Dendritic cell treated with granulocyte-macrophage colony-stimulating factor and Interleukin-4, amounts not matched to agents 40 ng/mL and 50 ng/mL, for 4 days (primary cell): ENCODE data around the gene PEX14.

Experiments used
- H3K27ac Mint-ChIP-seq: one replicate; pipeline ENCODE4 v1.8.0; 2022; ENCODE audit warnings: mild to moderate bottlenecking, mixed read lengths
- H3K27me3 Mint-ChIP-seq: one replicate; pipeline ENCODE4 v1.8.0; 2022; ENCODE audit warnings: mild to moderate bottlenecking, mixed read lengths
- H3K36me3 Mint-ChIP-seq: one replicate; pipeline ENCODE4 v1.8.0; 2022; ENCODE audit warnings: low read depth, mixed read lengths
- H3K4me1 Mint-ChIP-seq: one replicate; pipeline ENCODE4 v1.8.0; 2022; ENCODE audit warnings: low read depth, mixed read lengths
- H3K4me3 Mint-ChIP-seq: one replicate; pipeline ENCODE4 v1.8.0; 2022; ENCODE audit warnings: mild to moderate bottlenecking, moderate library complexity, mixed read lengths
- H3K9me3 Mint-ChIP-seq: one replicate; pipeline ENCODE4 v1.8.0; 2022; ENCODE audit warnings: mixed read lengths
- intact Hi-C: fragments of 100-400 bp; cut with micrococcal nuclease; formaldehyde crosslinking; loops from one replicate; pipeline ENCODE4 v1.15.0; 2022

The PEX14 gene

GRCh38 chr1:10629091-10629815 is 154.5 kb downstream of the PEX14 start:
- H3K27me3 Mint-ChIP-seq, result no peaks in the 10 kb centered on the region
- H3K36me3 Mint-ChIP-seq, result peaks cover 62% of the 10 kb centered on the region
- no peaks in the 10 kb centered on the region for H3K4me1 Mint-ChIP-seq
- no peak overlapping the region for H3K4me3 Mint-ChIP-seq
- H3K9me3 Mint-ChIP-seq, result no peaks in the 10 kb centered on the region
- no peak overlapping the region for H3K27ac Mint-ChIP-seq
- intact Hi-C loops, result no loop called here

- no peaks in the 10 kb centered on the region for H3K4me1 Mint-ChIP-seq
- no peak overlapping the region for H3K4me3 Mint-ChIP-seq
- no peaks in the 10 kb centered on the region for H3K27me3 Mint-ChIP-seq
- H3K9me3 Mint-ChIP-seq, result no peaks in the 10 kb centered on the region
- intact Hi-C loops, result no loop called here
- no peak overlapping the region for H3K27ac Mint-ChIP-seq
- H3K36me3 Mint-ChIP-seq, result peaks cover 54% of the 10 kb centered on the region
These were observed 155.2 kb downstream of the PEX14 start for GRCh38 chr1:10629816-10630571.

- peaks cover 3% of the 10 kb centered on the region for H3K27me3 Mint-ChIP-seq
- no peaks in the 10 kb centered on the region for H3K4me1 Mint-ChIP-seq
- H3K4me3 Mint-ChIP-seq, result no peak overlapping the region
- no peaks in the 10 kb centered on the region for H3K9me3 Mint-ChIP-seq
- H3K27ac Mint-ChIP-seq, result no peak overlapping the region
- peaks cover 51% of the 10 kb centered on the region for H3K36me3 Mint-ChIP-seq
- intact Hi-C loops, result no loop called here
These were observed 155.9 kb downstream of the PEX14 start for GRCh38 chr1:10630661-10631120.

GRCh38 chr1:10631121-10631810 is 156.5 kb downstream of the PEX14 start:
- Mint-ChIP-seq H3K27me3 (peaks cover 8% of the 10 kb centered on the region), H3K36me3 (peaks cover 51% of the 10 kb centered on the region), H3K27ac (peak overlapping the region; percentile 38), H3K4me1 (no peaks in the 10 kb centered on the region), H3K9me3 (no peaks in the 10 kb centered on the region), H3K4me3 (no peak overlapping the region)
- intact Hi-C loops, result no loop called here

- peak overlapping the region; percentile 38 for H3K27ac Mint-ChIP-seq
- no peaks in the 10 kb centered on the region for H3K4me1 Mint-ChIP-seq
- H3K27me3 Mint-ChIP-seq, result peaks cover 11% of the 10 kb centered on the region
- intact Hi-C loops, result no loop called here
- no peak overlapping the region for H3K4me3 Mint-ChIP-seq
- no peaks in the 10 kb centered on the region for H3K9me3 Mint-ChIP-seq
- peaks cover 46% of the 10 kb centered on the region for H3K36me3 Mint-ChIP-seq
These were observed 157.3 kb downstream of the PEX14 start for GRCh38 chr1:10631811-10632593.

DNA sequence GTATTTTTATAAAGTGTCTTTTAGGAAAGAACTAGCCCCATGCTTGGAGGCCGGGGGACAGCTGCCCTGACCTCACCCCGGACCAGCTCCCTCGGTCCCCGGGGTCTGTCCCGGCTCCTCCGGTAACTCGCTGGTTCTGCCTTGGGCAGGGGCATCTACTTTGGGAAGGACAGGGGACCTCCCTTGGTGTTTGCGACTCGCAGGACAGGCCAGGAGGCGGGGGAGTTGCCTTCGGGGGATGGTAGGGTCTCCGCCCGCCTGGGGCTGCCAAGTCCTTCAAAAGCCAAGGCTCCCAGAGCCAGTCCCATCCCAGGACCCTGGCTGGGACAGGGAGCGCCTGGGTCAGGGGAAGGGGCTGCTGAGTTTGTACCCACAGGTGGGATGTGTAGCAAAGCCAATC is 157.9 kb downstream of the PEX14 start:
- Mint-ChIP-seq H3K9me3 (no peaks in the 10 kb centered on the region), H3K4me3 (no peak overlapping the region), H3K36me3 (peaks cover 45% of the 10 kb centered on the region), H3K27me3 (peaks cover 18% of the 10 kb centered on the region), H3K4me1 (no peaks in the 10 kb centered on the region), H3K27ac (no peak overlapping the region)
- intact Hi-C loops, result no loop called here

DNA sequence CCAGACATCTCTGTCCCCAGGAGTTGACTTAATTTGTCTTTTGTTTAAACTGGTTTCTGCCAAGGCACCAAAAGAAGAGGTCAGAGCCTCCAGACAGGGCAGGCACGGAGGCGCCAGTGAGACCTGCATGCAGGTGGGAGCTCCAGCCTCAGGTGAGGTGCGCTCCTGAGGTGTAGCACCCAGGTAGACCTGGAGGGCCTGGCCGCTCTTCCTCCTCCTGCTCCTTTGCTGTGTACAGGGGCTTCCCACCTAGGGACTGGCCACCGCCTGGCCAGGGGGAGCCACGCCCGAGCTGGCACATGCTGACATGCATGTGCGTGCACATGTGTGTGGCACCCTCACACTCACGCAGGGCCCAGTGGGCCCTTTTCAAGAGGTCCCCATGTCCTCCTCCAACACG is 158.7 kb downstream of the PEX14 start:
- Mint-ChIP-seq H3K9me3 (no peaks in the 10 kb centered on the region), H3K4me3 (no peak overlapping the region), H3K4me1 (no peaks in the 10 kb centered on the region), H3K36me3 (peaks cover 45% of the 10 kb centered on the region), H3K27me3 (peaks cover 24% of the 10 kb centered on the region), H3K27ac (no peak overlapping the region)
- intact Hi-C loops, result no loop called here

DNA sequence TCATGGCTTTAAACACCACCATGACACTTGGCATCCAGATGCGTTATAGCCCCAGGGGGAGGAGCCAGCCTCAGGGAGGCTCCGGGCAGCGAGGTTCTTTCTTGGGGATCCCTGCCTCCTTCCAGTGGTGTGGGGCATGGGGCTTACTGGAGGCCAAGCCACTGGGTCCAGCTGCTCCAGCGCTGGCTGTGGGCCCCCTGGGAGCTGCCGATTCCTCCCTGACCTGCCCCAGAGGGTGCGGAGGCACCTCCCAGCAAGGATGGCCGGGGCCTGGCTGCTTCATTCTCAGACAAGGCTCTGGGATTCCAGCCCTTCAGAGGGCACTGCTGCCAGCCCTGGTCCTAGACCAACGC is 159.3 kb downstream of the PEX14 start:
- peaks cover 24% of the 10 kb centered on the region for H3K27me3 Mint-ChIP-seq
- no peaks in the 10 kb centered on the region for H3K9me3 Mint-ChIP-seq
- peaks cover 45% of the 10 kb centered on the region for H3K36me3 Mint-ChIP-seq
- intact Hi-C loops, result no loop called here
- no peak overlapping the region for H3K4me3 Mint-ChIP-seq
- no peaks in the 10 kb centered on the region for H3K4me1 Mint-ChIP-seq
- H3K27ac Mint-ChIP-seq, result no peak overlapping the region

- no peak overlapping the region for H3K4me3 Mint-ChIP-seq
- H3K9me3 Mint-ChIP-seq, result no peaks in the 10 kb centered on the region
- no peak overlapping the region for H3K27ac Mint-ChIP-seq
- peaks cover 28% of the 10 kb centered on the region for H3K27me3 Mint-ChIP-seq
- peaks cover 40% of the 10 kb centered on the region for H3K36me3 Mint-ChIP-seq
- H3K4me1 Mint-ChIP-seq, result no peaks in the 10 kb centered on the region
- intact Hi-C loops, result no loop called here
These were observed 159.8 kb downstream of the PEX14 start for GRCh38 chr1:10634428-10635084.

- intact Hi-C loops, result no loop called here
- peaks cover 32% of the 10 kb centered on the region for H3K36me3 Mint-ChIP-seq
- H3K4me1 Mint-ChIP-seq, result no peaks in the 10 kb centered on the region
These were observed 160.5 kb downstream of the PEX14 start for GRCh38 chr1:10635085-10635896.

DNA sequence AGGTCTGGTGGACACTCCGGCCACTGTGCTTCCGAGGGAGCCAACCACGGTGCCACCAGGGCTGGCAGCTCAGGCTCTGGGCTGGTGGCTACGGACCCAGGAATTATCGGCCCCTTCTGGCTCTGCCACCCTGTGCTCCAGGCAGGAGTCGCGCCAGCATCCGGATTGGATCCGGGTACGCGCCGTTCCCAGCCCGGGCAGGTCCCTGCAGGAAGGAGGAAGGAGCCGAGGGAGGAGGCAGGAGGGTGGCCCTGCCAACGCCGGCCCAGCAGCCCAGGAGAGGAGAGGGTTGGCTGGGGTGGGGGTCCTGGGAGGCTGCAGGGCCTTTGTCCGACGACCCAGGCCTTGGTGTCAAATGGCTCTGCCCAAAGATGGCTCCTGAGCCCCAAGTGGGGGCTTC is 161.2 kb downstream of the PEX14 start:
- Mint-ChIP-seq H3K36me3 (peaks cover 25% of the 10 kb centered on the region), H3K9me3 (no peaks in the 10 kb centered on the region), H3K27ac (no peak overlapping the region), H3K4me3 (no peak overlapping the region), H3K4me1 (no peaks in the 10 kb centered on the region), H3K27me3 (peaks cover 38% of the 10 kb centered on the region)
- intact Hi-C loops, result no loop called here

More at GRCh38 chr1:10635085-10635896, 160.5 kb downstream of the PEX14 start:
- no peak overlapping the region for H3K27ac Mint-ChIP-seq
- peaks cover 34% of the 10 kb centered on the region for H3K27me3 Mint-ChIP-seq
- H3K9me3 Mint-ChIP-seq, result no peaks in the 10 kb centered on the region
- no peak overlapping the region for H3K4me3 Mint-ChIP-seq

DNA sequence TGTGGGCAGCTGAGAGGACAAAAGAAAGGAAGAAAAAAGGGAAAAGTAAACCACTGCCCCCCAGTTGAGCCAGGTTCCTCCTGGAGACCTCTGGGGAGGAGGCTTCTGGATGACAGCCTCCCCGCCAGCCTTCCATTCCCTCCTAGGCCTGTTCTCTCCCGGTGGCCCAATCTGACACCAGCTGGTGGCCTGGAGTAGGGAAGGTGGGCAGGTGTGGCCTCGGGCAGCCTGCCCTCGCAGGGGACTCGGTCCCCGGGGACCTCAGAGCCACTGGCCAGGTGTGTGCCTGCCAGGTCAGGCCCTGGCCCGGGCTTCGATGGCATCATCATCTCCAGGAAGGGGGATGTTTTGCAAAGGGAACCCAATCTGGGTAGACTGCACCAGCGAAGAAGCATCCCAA is 162.7 kb downstream of the PEX14 start:
- intact Hi-C loops, result no loop called here
- Mint-ChIP-seq H3K4me1 (no peaks in the 10 kb centered on the region), H3K9me3 (no peaks in the 10 kb centered on the region), H3K36me3 (peaks cover 13% of the 10 kb centered on the region), H3K27ac (no peak overlapping the region), H3K4me3 (no peak overlapping the region), H3K27me3 (peaks cover 41% of the 10 kb centered on the region)
